ENCODE measurements around the gene EMC9. TPM values are rescaled to one million over a fixed set of nuclear protein-coding genes. Genes with fewer than 3 reads are reported as not detected.

Gene EMC9
- total RNA-seq, 1 experiment from 2014 or later: 42.0 TPM

DNA sequence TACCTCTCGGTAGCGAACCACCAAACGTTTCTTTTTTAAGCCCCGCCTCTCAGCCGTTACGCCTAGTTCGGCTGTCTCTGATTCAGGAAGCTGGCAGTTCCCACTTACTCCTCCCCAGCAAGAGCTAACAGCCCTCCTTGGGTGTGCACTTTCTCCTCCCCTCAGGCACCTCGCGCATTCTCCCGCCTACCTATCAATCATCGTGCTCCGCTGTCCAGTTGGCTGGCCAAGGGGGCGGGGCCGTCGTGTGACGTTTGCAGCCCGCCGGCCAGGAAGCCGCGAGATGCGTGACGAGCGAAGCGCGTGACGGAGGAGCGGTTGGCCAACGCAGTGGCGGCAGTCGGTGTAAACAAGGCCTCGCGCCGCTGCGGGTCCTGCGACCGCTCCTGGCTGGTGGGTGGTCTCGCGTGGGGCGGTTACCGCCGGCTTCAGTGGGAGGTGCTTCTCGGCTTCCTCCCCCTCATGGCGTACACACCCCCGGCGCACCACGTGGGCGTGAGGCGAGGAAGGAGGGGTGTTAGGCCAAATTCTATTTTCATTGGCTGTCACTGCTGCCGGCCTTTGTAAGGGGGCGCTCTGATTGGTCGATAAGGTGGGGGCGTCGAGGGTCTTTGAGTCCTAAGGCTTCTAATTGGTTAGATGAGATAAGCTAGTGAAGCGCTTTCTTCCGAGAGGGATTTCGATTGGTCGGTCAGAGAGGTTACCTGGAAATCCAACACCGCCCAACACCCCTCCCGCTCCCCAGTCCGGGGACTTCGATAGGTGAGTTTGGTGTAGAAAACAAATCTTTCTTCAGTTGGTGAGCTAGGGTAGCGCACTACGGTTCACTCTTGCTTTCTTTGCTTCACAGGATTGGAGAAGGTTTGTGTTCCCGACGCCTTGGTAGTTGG, 26.6 kb downstream of the EMC9 start, which contains the start of the genes DCAF11 and NRL:
DCAF11 (plus strand) TSS at position 246 of the 890 bp plus-strand sequence. CDS start 818 bp downstream, outside the sequence.
NRL (minus strand) TSS at position 418 of the 890 bp plus-strand sequence. CDS start 32,101 bp downstream, outside the sequence.
- H3K36me3 ChIP-seq (ENCODE audit: control insufficient read depth in 1 of 2, insufficient read depth in 2 of 2, low read length in 2 of 2): peaks cover 8 to 11% of the 10 kb centered on the region in 2 experiments
- no peaks in the 10 kb centered on the region for H3K9me2 ChIP-seq (ENCODE audit: insufficient read depth)
- POLR2A ChIA-PET: interaction anchor here (0.8 to 2.6 kb wide), 19 partner anchors 9 to 183 kb away, joined by 3 to 49 read pairs (median 4); partner anchors contain the start of genes EMC9, FITM1, IPO4 and IRF9
- ATAC-seq (peak; percentile 89), DNase-seq (ENCODE audit: low read depth, low spot score) (peak; percentile 100)
- peaks cover 14% of the 10 kb centered on the region; the same call in 1 of the 2 replicates for H3K79me2 ChIP-seq (ENCODE audit: insufficient read depth, low read length)
- peaks cover 6 to 16% of the 10 kb centered on the region in 2 experiments; a peak in 3 of 4 replicates for H3K4me1 ChIP-seq (ENCODE audit: control insufficient read depth in 1 of 2, insufficient read depth in 2 of 2, low read length in 2 of 2)
- intact Hi-C loops (cut with micrococcal nuclease): loop anchor here (1.0 to 5.0 kb wide), 4 partner anchors 20 to 98 kb away; partner anchors contain the start of genes CHMP4A, IRF9, PCK2 and PSME2
- no TSS peak for BruUV-seq (replicated peaks)
- H3K27me3 ChIP-seq (ENCODE audit: insufficient read depth, low read length): no peaks in the 10 kb centered on the region
- peak within 1 kb of the TSS; percentile 74 for H2AFZ ChIP-seq (ENCODE audit: low read depth, low read length, poor library complexity, severe bottlenecking)
- peak within 1 kb of the TSS; percentile 97 for H3K27ac ChIP-seq (ENCODE audit: low read depth, low read length)
- CTCF ChIA-PET: interaction anchor here (0.7 to 2.7 kb wide), 13 partner anchors 7 to 182 kb away, joined by 3 to 11 read pairs (median 3); partner anchors contain the start of genes EMC9, IRF9, PSME1 and PSME2
- H3K4me3 ChIP-seq (replicated peaks in 1 of 2; ENCODE audit: low read depth in 1 of 2, low read length in 2 of 2): peak within 1 kb of the TSS; percentile 86 to 92
- peak within 1 kb of the TSS; percentile 95 for H3K4me2 ChIP-seq (ENCODE audit: low read length)
- peak within 1 kb of the TSS; percentile 84 for H3K9ac ChIP-seq (ENCODE audit: low read length)
- no peaks in the 10 kb centered on the region for H4K20me1 ChIP-seq (ENCODE audit: insufficient read depth)
- no peaks in the 10 kb centered on the region for H3K9me3 ChIP-seq (ENCODE audit: control insufficient read depth in 1 of 2, insufficient read depth in 1 of 2, low read depth in 1 of 2, low read length in 2 of 2)
- RAD21 ChIA-PET (ENCODE audit: low non-redundant PET in 1 of 2, low total read pairs in 2 of 2, uncharacterized antibody in 2 of 2, unreplicated experiment in 2 of 2): interaction anchor here (0.5 to 1.7 kb wide), 5 partner anchors 21 to 449 kb away, joined by 3 to 10 read pairs (median 5); partner anchors contain the start of genes EMC9 (in 1 of the 2) and PSME1 (in 1 of the 2)
- TF ChIP-seq REST (IDR thresholded peaks at IDR 0.05; ENCODE audit: low read depth) (no peak), ZNF274 (IDR thresholded peaks at IDR 0.05; ENCODE audit: low read depth, low read length) (no peak), EZH2 (IDR thresholded peaks at IDR 0.05) (no peak), SP1 (IDR thresholded peaks at IDR 0.05; ENCODE audit: low read depth) (peak; percentile 96), EGR1 (IDR thresholded peaks at IDR 0.05; ENCODE audit: low read depth) (peak; percentile 97), SIN3A (IDR thresholded peaks at IDR 0.05; ENCODE audit: low read depth) (peak; percentile 42; the same call in 1 of the 2 replicates), TCF7L2 (IDR thresholded peaks at IDR 0.05; ENCODE audit: borderline replicate concordance, extremely low read depth, insufficient read depth, insufficient read length) (peak; percentile 16), YY1 (IDR thresholded peaks at IDR 0.05; ENCODE audit: extremely low read depth, insufficient replicate concordance, low read depth, low read length) (no peak), CEBPB (IDR thresholded peaks at IDR 0.05; ENCODE audit: low read depth) (no peak), SRF (IDR thresholded peaks at IDR 0.05; ENCODE audit: low read depth) (no peak; the same call in 1 of the 2 replicates), POLR2AphosphoS5 (IDR thresholded peaks at IDR 0.05; ENCODE audit: low read depth, low read length) (peak; percentile 48), ATF3 (IDR thresholded peaks at IDR 0.05) (no peak)
- TF ChIP-seq, protein P1, sequence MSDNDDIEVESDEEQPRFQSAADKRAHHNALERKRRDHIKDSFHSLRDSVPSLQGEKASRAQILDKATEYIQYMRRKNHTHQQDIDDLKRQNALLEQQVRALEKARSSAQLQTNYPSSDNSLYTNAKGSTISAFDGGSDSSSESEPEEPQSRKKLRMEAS (IDR thresholded peaks at IDR 0.05): peak; percentile 97
- TF ChIP-seq, protein P2, sequence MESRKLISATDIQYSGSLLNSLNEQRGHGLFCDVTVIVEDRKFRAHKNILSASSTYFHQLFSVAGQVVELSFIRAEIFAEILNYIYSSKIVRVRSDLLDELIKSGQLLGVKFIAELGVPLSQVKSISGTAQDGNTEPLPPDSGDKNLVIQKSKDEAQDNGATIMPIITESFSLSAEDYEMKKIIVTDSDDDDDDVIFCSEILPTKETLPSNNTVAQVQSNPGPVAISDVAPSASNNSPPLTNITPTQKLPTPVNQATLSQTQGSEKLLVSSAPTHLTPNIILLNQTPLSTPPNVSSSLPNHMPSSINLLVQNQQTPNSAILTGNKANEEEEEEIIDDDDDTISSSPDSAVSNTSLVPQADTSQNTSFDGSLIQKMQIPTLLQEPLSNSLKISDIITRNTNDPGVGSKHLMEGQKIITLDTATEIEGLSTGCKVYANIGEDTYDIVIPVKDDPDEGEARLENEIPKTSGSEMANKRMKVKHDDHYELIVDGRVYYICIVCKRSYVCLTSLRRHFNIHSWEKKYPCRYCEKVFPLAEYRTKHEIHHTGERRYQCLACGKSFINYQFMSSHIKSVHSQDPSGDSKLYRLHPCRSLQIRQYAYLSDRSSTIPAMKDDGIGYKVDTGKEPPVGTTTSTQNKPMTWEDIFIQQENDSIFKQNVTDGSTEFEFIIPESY (IDR thresholded peaks at IDR 0.05; ENCODE audit: extremely low read depth, insufficient replicate concordance, low read length): no peak
- TF ChIP-seq, protein P3, sequence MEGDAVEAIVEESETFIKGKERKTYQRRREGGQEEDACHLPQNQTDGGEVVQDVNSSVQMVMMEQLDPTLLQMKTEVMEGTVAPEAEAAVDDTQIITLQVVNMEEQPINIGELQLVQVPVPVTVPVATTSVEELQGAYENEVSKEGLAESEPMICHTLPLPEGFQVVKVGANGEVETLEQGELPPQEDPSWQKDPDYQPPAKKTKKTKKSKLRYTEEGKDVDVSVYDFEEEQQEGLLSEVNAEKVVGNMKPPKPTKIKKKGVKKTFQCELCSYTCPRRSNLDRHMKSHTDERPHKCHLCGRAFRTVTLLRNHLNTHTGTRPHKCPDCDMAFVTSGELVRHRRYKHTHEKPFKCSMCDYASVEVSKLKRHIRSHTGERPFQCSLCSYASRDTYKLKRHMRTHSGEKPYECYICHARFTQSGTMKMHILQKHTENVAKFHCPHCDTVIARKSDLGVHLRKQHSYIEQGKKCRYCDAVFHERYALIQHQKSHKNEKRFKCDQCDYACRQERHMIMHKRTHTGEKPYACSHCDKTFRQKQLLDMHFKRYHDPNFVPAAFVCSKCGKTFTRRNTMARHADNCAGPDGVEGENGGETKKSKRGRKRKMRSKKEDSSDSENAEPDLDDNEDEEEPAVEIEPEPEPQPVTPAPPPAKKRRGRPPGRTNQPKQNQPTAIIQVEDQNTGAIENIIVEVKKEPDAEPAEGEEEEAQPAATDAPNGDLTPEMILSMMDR (IDR thresholded peaks at IDR 0.05 in 2 of 3, conservative IDR thresholded peaks at IDR 0.05 in 1 of 3; ENCODE audit: borderline replicate concordance in 1 of 3, insufficient read depth in 1 of 3, low read depth in 2 of 3, low read length in 2 of 3): no peak
